GM12891 (cell line): Measurements from ENCODE around the gene FARP1.

Experiments used
- POLR2A ChIP-seq: IDR thresholded peaks from 2 replicates; pipeline ENCODE4 v1.6.1; 2011; ENCODE audit warnings: low read depth, low read length, control low read depth
- POLR2AphosphoS5 ChIP-seq: IDR thresholded peaks from 2 replicates; pipeline ENCODE4 v1.6.1; 2011; ENCODE audit warnings: low read depth, low read length, control low read depth
- SPI1 ChIP-seq: IDR thresholded peaks from 2 replicates; pipeline ENCODE4 v1.6.1; 2011; ENCODE audit warnings: low read depth, low read length, control low read depth

DNA sequence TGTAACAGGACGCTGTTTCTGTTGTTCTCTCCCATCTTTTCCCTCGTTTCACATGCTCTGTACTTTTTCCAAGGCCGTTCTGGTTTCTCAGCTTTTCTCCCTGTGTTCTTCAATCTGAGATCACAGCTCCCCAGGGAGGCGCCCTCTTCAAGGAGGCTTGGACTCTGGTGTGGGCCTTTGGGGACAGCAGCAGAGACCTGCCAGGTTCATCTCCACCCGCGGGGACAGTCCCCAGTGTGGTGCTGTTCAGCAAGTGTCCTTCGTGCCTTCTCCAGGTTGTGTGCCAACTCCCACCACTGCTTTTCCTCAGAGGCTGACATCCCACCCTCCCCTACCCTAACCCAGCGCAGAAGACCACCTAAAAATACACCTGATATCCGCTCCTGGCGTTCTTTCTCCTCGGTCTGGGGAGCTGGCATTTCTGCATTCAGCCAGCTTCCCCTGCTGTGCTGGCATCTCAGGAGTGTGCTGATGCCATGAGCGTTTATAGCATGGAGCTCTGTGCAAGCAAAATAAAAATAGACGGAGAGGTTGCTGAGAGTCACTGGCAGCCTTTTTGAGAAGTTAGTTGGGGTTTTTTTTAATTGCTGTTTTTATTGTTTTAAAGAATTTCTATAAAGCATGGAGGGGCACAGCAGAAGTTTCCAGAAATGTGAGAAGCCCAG is 284.6 kb downstream of the FARP1 start:
- TF ChIP-seq POLR2AphosphoS5 (no peak), POLR2A (no peak), SPI1 (no peak)
